H1 (cell line): ENCODE data around the gene SMO. TPM values are rescaled to one million over a fixed set of nuclear protein-coding genes. Genes with fewer than 3 reads are reported as not detected.

Experiments
- CHD1 ChIP-seq: IDR thresholded peaks from 2 replicates; pipeline ENCODE4 v1.6.1; 2012; ENCODE audit warnings: low read depth, low read length, improper control_type of control experiment
- HDAC2 ChIP-seq, 2 experiments: fragments of 300-600 bp in 1 of 2; sonication (generic) in 1 of 2; IDR thresholded peaks; 2 replicates each; pipeline ENCODE4 v1.6.1; 2011 to 2012; ENCODE audit warnings: low read depth in 2 of 2, low read length in 2 of 2, mild to moderate bottlenecking in 2 of 2, moderate library complexity in 2 of 2, borderline replicate concordance in 1 of 2, inconsistent platforms in 1 of 2
- polyA plus RNA-seq, 7 experiments: library from polyadenylated mRNA; depleted of rRNA in 3 of 7; stranded (reverse) in 5 of 7; unstranded in 2 of 7; fragments of >200 nt in 5 of 7; fragments of 200-250 nt in 2 of 7; gene quantifications; 1 replicate in 5 of 7; 2 replicates in 1 of 7; 4 replicates in 1 of 7; pipeline versions ENCODE4 v1.2.1 to v1.2.3, GENCODE V29; 2011 to 2013; ENCODE audit warnings: missing spikeins in 2 of 7, mixed read lengths in 2 of 7
- total RNA-seq: library from RNA; stranded (reverse); fragmentation: NEBNext Ultra II Directional; extraction: Animal tissue kit (Norgen Biotek cat#: 25700); gene quantifications from 2 replicates; pipeline ENCODE4 v1.2.1, GENCODE V29; 2021

The SMO gene
- total and polyA plus RNA-seq, 2 of the 8 experiments (the other 6 are each of a cell fraction or from before 2014, with no cell fraction given): 64.5 to 67.6 TPM

- TF ChIP-seq HDAC2 (IDR thresholded peaks at IDR 0.05; ENCODE audit: borderline replicate concordance in 1 of 2, low read depth in 2 of 2, low read length in 2 of 2): no peak
- no peak for TF ChIP-seq CHD1
Measured at GRCh38 chr7:129176916-129177710, 11.3 kb upstream of the SMO start (continued).
